ENCODE results near the gene PTPRR.

DNA sequence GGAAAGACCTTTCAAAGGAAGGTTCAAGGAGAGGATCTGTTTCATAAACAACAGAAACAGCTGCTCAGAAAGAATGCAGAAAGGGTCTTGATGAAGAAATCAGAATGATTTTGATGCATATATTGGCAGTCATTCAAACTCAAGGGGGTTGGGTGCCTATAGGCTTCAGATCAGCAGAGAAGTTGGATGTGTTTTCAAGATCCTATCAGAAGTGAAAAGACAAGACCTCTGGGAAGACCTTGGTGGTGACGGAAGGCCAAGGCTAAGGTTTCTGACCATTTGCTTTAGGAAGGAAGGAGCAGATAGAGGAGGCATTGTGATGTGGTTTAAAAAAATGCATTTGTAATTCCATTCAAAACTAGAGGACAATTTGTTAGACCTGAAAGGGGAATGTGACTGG is 268.1 kb downstream of the PTPRR start:
- TF ChIP-seq, protein P1, sequence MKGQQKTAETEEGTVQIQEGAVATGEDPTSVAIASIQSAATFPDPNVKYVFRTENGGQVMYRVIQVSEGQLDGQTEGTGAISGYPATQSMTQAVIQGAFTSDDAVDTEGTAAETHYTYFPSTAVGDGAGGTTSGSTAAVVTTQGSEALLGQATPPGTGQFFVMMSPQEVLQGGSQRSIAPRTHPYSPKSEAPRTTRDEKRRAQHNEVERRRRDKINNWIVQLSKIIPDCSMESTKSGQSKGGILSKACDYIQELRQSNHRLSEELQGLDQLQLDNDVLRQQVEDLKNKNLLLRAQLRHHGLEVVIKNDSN (CRISPR knock-in tag; IDR thresholded peaks at IDR 0.05), result no peak
- TF ChIP-seq, protein P2, sequence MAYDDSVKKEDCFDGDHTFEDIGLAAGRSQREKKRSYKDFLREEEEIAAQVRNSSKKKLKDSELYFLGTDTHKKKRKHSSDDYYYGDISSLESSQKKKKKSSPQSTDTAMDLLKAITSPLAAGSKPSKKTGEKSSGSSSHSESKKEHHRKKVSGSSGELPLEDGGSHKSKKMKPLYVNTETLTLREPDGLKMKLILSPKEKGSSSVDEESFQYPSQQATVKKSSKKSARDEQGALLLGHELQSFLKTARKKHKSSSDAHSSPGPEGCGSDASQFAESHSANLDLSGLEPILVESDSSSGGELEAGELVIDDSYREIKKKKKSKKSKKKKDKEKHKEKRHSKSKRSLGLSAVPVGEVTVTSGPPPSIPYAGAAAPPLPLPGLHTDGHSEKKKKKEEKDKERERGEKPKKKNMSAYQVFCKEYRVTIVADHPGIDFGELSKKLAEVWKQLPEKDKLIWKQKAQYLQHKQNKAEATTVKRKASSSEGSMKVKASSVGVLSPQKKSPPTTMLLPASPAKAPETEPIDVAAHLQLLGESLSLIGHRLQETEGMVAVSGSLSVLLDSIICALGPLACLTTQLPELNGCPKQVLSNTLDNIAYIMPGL (CRISPR knock-in tag; IDR thresholded peaks at IDR 0.05), result no peak
- TF ChIP-seq IRF2 (CRISPR knock-in tag; IDR thresholded peaks at IDR 0.05; ENCODE audit: borderline replicate concordance, low read depth), result no peak
- TF ChIP-seq, protein P3, sequence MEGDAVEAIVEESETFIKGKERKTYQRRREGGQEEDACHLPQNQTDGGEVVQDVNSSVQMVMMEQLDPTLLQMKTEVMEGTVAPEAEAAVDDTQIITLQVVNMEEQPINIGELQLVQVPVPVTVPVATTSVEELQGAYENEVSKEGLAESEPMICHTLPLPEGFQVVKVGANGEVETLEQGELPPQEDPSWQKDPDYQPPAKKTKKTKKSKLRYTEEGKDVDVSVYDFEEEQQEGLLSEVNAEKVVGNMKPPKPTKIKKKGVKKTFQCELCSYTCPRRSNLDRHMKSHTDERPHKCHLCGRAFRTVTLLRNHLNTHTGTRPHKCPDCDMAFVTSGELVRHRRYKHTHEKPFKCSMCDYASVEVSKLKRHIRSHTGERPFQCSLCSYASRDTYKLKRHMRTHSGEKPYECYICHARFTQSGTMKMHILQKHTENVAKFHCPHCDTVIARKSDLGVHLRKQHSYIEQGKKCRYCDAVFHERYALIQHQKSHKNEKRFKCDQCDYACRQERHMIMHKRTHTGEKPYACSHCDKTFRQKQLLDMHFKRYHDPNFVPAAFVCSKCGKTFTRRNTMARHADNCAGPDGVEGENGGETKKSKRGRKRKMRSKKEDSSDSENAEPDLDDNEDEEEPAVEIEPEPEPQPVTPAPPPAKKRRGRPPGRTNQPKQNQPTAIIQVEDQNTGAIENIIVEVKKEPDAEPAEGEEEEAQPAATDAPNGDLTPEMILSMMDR (IDR thresholded peaks at IDR 0.05), result no peak
- TF ChIP-seq, protein P4, sequence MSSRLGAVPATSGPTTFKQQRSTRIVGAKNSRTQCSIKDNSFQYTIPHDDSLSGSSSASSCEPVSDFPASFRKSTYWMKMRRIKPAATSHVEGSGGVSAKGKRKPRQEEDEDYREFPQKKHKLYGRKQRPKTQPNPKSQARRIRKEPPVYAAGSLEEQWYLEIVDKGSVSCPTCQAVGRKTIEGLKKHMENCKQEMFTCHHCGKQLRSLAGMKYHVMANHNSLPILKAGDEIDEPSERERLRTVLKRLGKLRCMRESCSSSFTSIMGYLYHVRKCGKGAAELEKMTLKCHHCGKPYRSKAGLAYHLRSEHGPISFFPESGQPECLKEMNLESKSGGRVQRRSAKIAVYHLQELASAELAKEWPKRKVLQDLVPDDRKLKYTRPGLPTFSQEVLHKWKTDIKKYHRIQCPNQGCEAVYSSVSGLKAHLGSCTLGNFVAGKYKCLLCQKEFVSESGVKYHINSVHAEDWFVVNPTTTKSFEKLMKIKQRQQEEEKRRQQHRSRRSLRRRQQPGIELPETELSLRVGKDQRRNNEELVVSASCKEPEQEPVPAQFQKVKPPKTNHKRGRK (CRISPR knock-in tag; IDR thresholded peaks at IDR 0.05; ENCODE audit: borderline replicate concordance), result no peak
- TF ChIP-seq, protein P5, sequence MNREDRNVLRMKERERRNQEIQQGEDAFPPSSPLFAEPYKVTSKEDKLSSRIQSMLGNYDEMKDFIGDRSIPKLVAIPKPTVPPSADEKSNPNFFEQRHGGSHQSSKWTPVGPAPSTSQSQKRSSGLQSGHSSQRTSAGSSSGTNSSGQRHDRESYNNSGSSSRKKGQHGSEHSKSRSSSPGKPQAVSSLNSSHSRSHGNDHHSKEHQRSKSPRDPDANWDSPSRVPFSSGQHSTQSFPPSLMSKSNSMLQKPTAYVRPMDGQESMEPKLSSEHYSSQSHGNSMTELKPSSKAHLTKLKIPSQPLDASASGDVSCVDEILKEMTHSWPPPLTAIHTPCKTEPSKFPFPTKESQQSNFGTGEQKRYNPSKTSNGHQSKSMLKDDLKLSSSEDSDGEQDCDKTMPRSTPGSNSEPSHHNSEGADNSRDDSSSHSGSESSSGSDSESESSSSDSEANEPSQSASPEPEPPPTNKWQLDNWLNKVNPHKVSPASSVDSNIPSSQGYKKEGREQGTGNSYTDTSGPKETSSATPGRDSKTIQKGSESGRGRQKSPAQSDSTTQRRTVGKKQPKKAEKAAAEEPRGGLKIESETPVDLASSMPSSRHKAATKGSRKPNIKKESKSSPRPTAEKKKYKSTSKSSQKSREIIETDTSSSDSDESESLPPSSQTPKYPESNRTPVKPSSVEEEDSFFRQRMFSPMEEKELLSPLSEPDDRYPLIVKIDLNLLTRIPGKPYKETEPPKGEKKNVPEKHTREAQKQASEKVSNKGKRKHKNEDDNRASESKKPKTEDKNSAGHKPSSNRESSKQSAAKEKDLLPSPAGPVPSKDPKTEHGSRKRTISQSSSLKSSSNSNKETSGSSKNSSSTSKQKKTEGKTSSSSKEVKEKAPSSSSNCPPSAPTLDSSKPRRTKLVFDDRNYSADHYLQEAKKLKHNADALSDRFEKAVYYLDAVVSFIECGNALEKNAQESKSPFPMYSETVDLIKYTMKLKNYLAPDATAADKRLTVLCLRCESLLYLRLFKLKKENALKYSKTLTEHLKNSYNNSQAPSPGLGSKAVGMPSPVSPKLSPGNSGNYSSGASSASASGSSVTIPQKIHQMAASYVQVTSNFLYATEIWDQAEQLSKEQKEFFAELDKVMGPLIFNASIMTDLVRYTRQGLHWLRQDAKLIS (CRISPR knock-in tag; IDR thresholded peaks at IDR 0.05; ENCODE audit: borderline replicate concordance), result no peak
- no peak for TF ChIP-seq ETV6 (CRISPR knock-in tag; IDR thresholded peaks at IDR 0.05)
- no peak for TF ChIP-seq FOXP4 (CRISPR knock-in tag; IDR thresholded peaks at IDR 0.05)
- TF ChIP-seq, protein P6, sequence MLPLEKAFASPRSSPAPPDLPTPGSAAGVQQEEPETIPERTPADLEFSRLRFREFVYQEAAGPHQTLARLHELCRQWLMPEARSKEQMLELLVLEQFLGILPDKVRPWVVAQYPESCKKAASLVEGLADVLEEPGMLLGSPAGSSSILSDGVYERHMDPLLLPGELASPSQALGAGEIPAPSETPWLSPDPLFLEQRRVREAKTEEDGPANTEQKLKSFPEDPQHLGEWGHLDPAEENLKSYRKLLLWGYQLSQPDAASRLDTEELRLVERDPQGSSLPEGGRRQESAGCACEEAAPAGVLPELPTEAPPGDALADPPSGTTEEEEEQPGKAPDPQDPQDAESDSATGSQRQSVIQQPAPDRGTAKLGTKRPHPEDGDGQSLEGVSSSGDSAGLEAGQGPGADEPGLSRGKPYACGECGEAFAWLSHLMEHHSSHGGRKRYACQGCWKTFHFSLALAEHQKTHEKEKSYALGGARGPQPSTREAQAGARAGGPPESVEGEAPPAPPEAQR (CRISPR knock-in tag; IDR thresholded peaks at IDR 0.05), result no peak
- no peak for TF ChIP-seq E2F4 (CRISPR knock-in tag; IDR thresholded peaks at IDR 0.05; ENCODE audit: borderline replicate concordance, low read depth)

Measured in WTC11 (cell line).